PC-9 (cell line): ENCODE results near the gene PGA4. TPM values are rescaled to one million over a fixed set of nuclear protein-coding genes. Genes with fewer than 3 reads are reported as not detected.
"Not testable (repeated sequence)": the region's sequence is repeated elsewhere in the genome, so short reads cannot be mapped to it uniquely, and the experiment has no call there.

Experiments used
- BruUV-seq: library from RNA; stranded (reverse); fragments of 400-500 nt; replicated peaks from 2 replicates; lab custom pipeline; 2021; lab: Mats Ljungman, UMichigan
- CTCF ChIA-PET: fragments of 300-600 bp; sonication (Branson Sonifier 250); formaldehyde crosslinking; loops from one replicate; lab custom pipeline; 2022; ENCODE audit warnings: antibody characterized with exemption; lab: Charles Lee
- POLR2A ChIA-PET: fragments of 300-600 bp; sonication (Branson Sonifier 250); formaldehyde crosslinking; loops from one replicate; lab custom pipeline; 2022; ENCODE audit warnings: antibody characterized with exemption; ENCODE audit not compliant: unreplicated experiment; lab: Charles Lee
- DNase-seq, 2 experiments: peaks; one replicate each; pipeline versions ENCODE4 v3.0.0 to v3.0.0-alpha.2; 2015 to 2022; ENCODE audit warnings: mixed read lengths in 1 of 2
- H2AFZ ChIP-seq: fragments of 200-600 bp; sonication (generic); 2 replicates; pipeline ENCODE4 v1.8.1; 2017; ENCODE audit warnings: antibody characterized with exemption
- H3F3A ChIP-seq: fragments of 200-600 bp; sonication (generic); 2 replicates; pipeline ENCODE4 v1.8.1; 2017; ENCODE audit warnings: antibody characterized with exemption, mild to moderate bottlenecking, low read depth; ENCODE audit not compliant: insufficient read depth
- H3K27ac ChIP-seq: fragments of 200-600 bp; sonication (generic); 2 replicates; pipeline ENCODE4 v1.6.1; 2016; ENCODE audit warnings: mixed run types
- H3K27me3 ChIP-seq: fragments of 200-600 bp; sonication (generic); 2 replicates; pipeline ENCODE4 v1.6.1; 2016; ENCODE audit warnings: low read depth, mixed run types; ENCODE audit not compliant: insufficient read depth
- H3K36me3 ChIP-seq: fragments of 200-600 bp; sonication (generic); 2 replicates; pipeline ENCODE4 v1.6.1; 2016; ENCODE audit warnings: low read depth, mixed run types
- H3K4me1 ChIP-seq: fragments of 200-600 bp; sonication (generic); replicated peaks from 2 replicates; pipeline ENCODE4 v1.6.1; 2016; ENCODE audit warnings: mixed run types; ENCODE audit not compliant: insufficient read depth
- H3K4me2 ChIP-seq: fragments of 200-600 bp; sonication (generic); 2 replicates; pipeline ENCODE4 v1.6.1; 2017; ENCODE audit warnings: mixed run types
- H3K4me3 ChIP-seq: fragments of 200-600 bp; sonication (generic); 2 replicates; pipeline ENCODE4 v1.6.1; 2016; ENCODE audit warnings: mixed run types
- H3K79me2 ChIP-seq: fragments of 200-600 bp; sonication (generic); 2 replicates; pipeline ENCODE4 v1.6.1; 2017; ENCODE audit warnings: low read depth, mixed run types
- H3K9me2 ChIP-seq: fragments of 200-600 bp; sonication (generic); 2 replicates; pipeline ENCODE4 v1.8.1; 2017; ENCODE audit warnings: mild to moderate bottlenecking; ENCODE audit not compliant: insufficient read depth
- H3K9me3 ChIP-seq: fragments of 200-600 bp; sonication (generic); 2 replicates; pipeline ENCODE4 v1.8.1; 2016; ENCODE audit warnings: low read depth; ENCODE audit not compliant: insufficient read depth
- H4K20me1 ChIP-seq: fragments of 200-600 bp; sonication (generic); 2 replicates; pipeline ENCODE4 v1.8.1; 2017; ENCODE audit not compliant: insufficient read depth
- intact Hi-C: fragments of 100-400 bp; cut with micrococcal nuclease; formaldehyde crosslinking; loops from one replicate; pipeline ENCODE4 v1.10.0; 2022; ENCODE audit not compliant: unreplicated experiment
- total RNA-seq: library from RNA; stranded (reverse); gene quantifications from 2 replicates; pipeline ENCODE4 v1.2.3, GENCODE V29; 2021

Gene PGA4
- total RNA-seq, 1 experiment from 2014 or later: not detected

DNA sequence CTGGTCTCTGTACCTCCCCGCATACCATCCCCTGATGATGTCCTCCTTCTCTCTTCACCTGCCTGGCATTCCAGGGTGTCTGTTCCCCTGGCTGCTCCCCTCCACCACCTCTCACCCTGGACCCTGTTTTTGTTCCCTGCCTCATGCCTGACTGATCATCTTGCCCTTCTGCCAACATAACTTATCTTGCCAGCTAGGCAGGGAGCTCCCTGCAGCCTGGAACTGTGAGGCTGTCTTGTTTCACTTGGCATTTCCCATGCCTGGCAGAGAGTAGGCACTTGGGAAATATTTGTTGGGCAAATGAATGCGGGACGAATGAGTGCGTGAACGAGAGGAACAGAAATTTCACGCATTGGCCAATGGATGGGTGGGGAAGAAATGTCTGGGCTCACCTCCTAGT is 7.3 kb downstream of the PGA4 start:
- H2AFZ ChIP-seq, H3K36me3 ChIP-seq, H3F3A ChIP-seq, H3K79me2 ChIP-seq, intact Hi-C loops, H3K4me2 ChIP-seq, H4K20me1 ChIP-seq, H3K4me3 ChIP-seq, DNase-seq, CTCF ChIA-PET, BruUV-seq, H3K4me1 ChIP-seq, POLR2A ChIA-PET, H3K9me2 ChIP-seq, H3K27me3 ChIP-seq, H3K9me3 ChIP-seq, H3K27ac ChIP-seq: not testable (repeated sequence)

DNA sequence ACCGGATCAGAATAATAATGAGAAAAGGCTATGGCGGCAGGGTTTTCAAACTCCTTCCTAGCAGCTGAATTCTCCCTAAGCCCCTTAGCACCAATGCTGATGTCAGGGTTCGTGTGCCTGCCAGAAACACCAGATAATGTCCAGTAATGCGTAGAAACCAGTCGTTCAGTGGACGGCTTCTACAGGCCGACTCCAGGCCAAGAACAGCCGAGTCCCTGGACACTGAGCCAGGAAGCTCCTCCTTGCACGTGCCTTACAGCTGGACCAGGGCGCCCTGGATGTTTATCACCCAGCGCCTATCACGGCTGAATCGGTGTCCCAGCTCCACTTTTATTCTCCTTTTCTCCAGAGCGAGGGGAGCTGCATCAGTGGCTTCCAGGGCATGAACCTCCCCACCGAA is 8.9 kb downstream of the PGA4 start:
- H3K4me2 ChIP-seq, H3K79me2 ChIP-seq, CTCF ChIA-PET, H3K4me3 ChIP-seq, POLR2A ChIA-PET, H3K9me2 ChIP-seq, H2AFZ ChIP-seq, H3K4me1 ChIP-seq, BruUV-seq, H4K20me1 ChIP-seq, H3K27me3 ChIP-seq, H3F3A ChIP-seq, H3K27ac ChIP-seq, intact Hi-C loops, H3K9me3 ChIP-seq, H3K36me3 ChIP-seq, DNase-seq: not testable (repeated sequence)

DNA sequence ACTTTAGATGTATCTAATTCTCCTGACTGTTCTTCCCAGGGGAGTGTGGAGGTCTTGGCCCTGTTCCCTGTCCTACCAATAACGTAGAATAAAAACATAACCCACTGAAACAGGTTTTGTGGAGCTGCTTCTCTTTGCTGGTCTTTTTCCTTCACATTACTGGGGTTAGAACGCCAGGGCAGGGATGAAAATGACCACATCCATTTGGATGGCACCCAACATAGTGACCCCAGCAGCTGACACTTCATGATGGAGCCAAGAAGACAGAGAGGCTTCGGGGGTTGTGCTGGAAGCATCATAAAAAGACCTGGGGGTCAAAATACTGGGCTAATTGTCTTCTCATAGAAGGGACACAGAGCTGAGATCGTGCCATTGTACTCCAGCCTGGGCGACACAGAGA is 9.4 kb downstream of the PGA4 start:
- POLR2A ChIA-PET: not testable (repeated sequence)

DNA sequence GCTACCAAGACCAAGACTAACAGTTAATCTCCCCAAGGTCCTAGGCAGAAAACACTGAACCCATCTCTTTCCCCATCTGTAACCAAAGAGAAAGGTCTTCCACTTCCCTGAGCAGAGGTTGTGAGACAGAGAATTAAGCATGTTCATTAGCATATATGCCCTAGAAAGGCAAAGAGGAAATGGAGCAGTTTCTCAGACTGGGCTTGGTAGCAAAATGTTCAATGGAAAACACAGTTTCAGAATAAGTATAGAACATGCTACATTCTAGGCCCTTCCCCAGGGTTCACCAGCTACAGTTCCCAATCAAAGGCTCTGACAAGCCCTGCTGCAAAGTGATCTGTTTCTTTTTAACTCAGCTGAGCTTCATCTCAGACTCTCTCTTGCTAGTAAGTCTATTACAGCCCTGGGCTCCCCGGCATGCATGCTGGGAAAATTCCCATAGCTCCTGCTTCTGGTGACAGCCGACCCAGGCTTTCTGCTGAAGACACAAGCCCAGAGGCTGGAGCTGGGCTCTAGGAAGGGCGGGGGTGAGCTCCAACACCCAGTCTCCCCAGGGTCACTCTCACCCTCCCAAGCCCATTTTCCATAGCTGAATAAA is 10.5 kb downstream of the PGA4 start:
- BruUV-seq, intact Hi-C loops, DNase-seq: not testable (repeated sequence)

More for the DNA sequence above, 9.4 kb downstream of the PGA4 start:
- H3K9me3 ChIP-seq, BruUV-seq, H2AFZ ChIP-seq, H3K27me3 ChIP-seq, H3K4me1 ChIP-seq, H3K9me2 ChIP-seq, H3K4me3 ChIP-seq, H3K27ac ChIP-seq, DNase-seq, H3K4me2 ChIP-seq, H3K36me3 ChIP-seq, intact Hi-C loops, H3F3A ChIP-seq, H3K79me2 ChIP-seq, CTCF ChIA-PET, H4K20me1 ChIP-seq: not testable (repeated sequence)

DNA sequence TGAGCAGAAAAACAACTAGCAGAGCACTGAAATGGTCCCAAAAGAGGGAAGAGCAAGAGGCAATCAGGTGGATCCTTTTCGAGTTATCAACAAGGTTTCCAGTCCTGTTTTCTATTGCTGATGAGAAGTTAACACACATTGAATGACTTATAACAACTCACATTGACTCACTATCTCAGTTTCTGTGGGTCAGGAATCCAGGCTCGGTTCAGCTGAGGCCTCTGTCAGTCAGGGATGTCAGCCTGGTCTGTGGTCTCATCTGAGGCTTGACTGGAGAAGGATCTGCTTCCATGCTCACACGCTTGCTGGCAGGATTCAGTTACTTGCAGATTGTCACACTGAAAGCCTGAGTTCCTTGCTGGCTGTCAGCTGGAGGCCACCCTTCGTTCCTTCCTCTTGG is 15.0 kb downstream of the PGA4 start:
- H3K9me3 ChIP-seq, intact Hi-C loops, CTCF ChIA-PET, H3K27ac ChIP-seq, BruUV-seq, H3F3A ChIP-seq, H3K9me2 ChIP-seq, H3K4me2 ChIP-seq, H3K4me3 ChIP-seq, H3K36me3 ChIP-seq, H3K4me1 ChIP-seq, DNase-seq, H3K79me2 ChIP-seq, H4K20me1 ChIP-seq, H2AFZ ChIP-seq, H3K27me3 ChIP-seq, POLR2A ChIA-PET: not testable (repeated sequence)

More for the DNA sequence above, 10.5 kb downstream of the PGA4 start:
- H3K9me2 ChIP-seq, H3K36me3 ChIP-seq, H4K20me1 ChIP-seq, H3K4me1 ChIP-seq, H3K9me3 ChIP-seq, H3K79me2 ChIP-seq, H3K4me2 ChIP-seq, H3K27ac ChIP-seq, CTCF ChIA-PET, H3F3A ChIP-seq, H2AFZ ChIP-seq, H3K4me3 ChIP-seq, H3K27me3 ChIP-seq, POLR2A ChIA-PET: not testable (repeated sequence)

DNA sequence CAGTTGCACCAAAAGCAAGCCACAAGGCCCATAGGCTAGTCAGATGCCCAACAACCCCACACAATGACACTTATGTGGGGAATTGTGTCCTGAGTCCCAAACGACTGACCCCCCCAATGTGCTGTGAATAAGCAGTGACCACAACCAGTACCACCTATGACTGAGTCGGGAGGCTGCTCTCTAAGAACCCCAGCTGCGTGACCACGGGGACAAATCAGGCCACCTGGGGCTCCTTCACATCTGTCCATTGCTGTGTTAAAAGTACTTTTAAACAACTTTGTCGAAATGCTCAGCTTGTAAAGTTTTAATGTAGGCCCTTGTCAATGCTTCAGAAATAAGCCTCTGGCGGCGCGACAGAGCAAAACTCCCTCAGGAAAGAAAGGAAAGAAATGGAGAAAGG is 18.1 kb downstream of the PGA4 start:
- CTCF ChIA-PET, H2AFZ ChIP-seq, H4K20me1 ChIP-seq, BruUV-seq, H3K9me3 ChIP-seq, H3K9me2 ChIP-seq, H3F3A ChIP-seq, POLR2A ChIA-PET, H3K4me2 ChIP-seq, H3K4me3 ChIP-seq, H3K36me3 ChIP-seq, DNase-seq, intact Hi-C loops, H3K79me2 ChIP-seq, H3K27me3 ChIP-seq, H3K27ac ChIP-seq, H3K4me1 ChIP-seq: not testable (repeated sequence)

DNA sequence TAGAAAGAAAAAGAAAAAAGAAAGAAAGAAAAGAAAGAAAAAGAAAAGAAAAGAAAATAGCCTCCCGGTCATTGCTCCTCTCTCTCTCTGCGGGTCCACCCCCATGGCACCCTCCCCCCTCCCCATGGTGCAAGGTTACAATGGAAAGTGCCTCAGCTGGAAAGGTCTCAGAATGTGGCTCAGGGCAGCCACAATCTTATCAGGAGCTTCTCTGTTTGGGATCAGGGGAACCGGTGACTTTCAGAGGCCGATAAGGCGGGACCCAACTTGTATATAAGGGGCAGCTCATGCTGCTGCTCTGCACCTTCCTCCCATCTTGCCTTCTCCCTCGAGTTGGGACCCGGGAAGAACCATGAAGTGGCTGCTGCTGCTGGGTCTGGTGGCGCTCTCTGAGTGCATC is 18.7 kb downstream of the PGA4 start, which contains the start of gene PGA5:
Gene PGA5 (plus strand): TSS at position 301 of the 400 bp plus-strand sequence. CDS start 52 bp downstream, at position 353.
- POLR2A ChIA-PET, H3K79me2 ChIP-seq, H3K27me3 ChIP-seq, BruUV-seq, H3K27ac ChIP-seq, DNase-seq, H3K9me3 ChIP-seq, H3K9me2 ChIP-seq, H3K4me3 ChIP-seq, H3F3A ChIP-seq, H3K36me3 ChIP-seq, H3K4me2 ChIP-seq, H4K20me1 ChIP-seq, intact Hi-C loops, CTCF ChIA-PET, H3K4me1 ChIP-seq, H2AFZ ChIP-seq: not testable (repeated sequence)
